Skeletal muscle tissue (tissue), 4 donors: ENCODE data around the gene ARMC8. TPM values are rescaled to one million over a fixed set of nuclear protein-coding genes. Genes with fewer than 3 reads are reported as not detected.

Experiments used
- H3K27ac ChIP-seq: one replicate; pipeline ENCODE4 v1.7.0; 2013; ENCODE audit warnings: mild to moderate bottlenecking, low read depth, low read length, inconsistent platforms
- H3K27me3 ChIP-seq, 3 donors: one replicate each; pipeline ENCODE4 v1.7.0; 2013; ENCODE audit warnings: low read length in 3 of 3; ENCODE audit not compliant: control insufficient read depth in 3 of 3, insufficient read depth in 3 of 3
- H3K36me3 ChIP-seq, 3 donors: one replicate each; pipeline ENCODE4 v1.7.0; 2013; ENCODE audit warnings: low read length in 3 of 3; ENCODE audit not compliant: control insufficient read depth in 3 of 3, insufficient read depth in 3 of 3
- H3K4me1 ChIP-seq, 3 donors: one replicate each; pipeline ENCODE4 v1.7.0; 2013; ENCODE audit warnings: low read length in 3 of 3, mild to moderate bottlenecking in 3 of 3; ENCODE audit not compliant: control insufficient read depth in 3 of 3, insufficient read depth in 3 of 3
- H3K4me3 ChIP-seq, 3 donors: one replicate each; pipeline ENCODE4 v1.7.0; 2013; ENCODE audit warnings: low read length in 3 of 3
- H3K9ac ChIP-seq, 3 donors: one replicate each; pipeline ENCODE4 v1.7.0; 2013; ENCODE audit warnings: low read length in 3 of 3, mild to moderate bottlenecking in 3 of 3, moderate library complexity in 2 of 3, low read depth in 1 of 3
- H3K9me3 ChIP-seq, 3 donors: one replicate each; pipeline ENCODE4 v1.7.0; 2013; ENCODE audit warnings: low read length in 3 of 3; ENCODE audit not compliant: control insufficient read depth in 3 of 3
- total RNA-seq: library from RNA; depleted of rRNA; stranded (reverse); fragments of >200 nt; gene quantifications from one replicate; pipeline ENCODE4 v1.2.3, GENCODE V29; 2014
- donor health status: Osteomylitis.

Gene ARMC8
- total RNA-seq, 1 donor from 2014 or later: 60.5 TPM

DNA sequence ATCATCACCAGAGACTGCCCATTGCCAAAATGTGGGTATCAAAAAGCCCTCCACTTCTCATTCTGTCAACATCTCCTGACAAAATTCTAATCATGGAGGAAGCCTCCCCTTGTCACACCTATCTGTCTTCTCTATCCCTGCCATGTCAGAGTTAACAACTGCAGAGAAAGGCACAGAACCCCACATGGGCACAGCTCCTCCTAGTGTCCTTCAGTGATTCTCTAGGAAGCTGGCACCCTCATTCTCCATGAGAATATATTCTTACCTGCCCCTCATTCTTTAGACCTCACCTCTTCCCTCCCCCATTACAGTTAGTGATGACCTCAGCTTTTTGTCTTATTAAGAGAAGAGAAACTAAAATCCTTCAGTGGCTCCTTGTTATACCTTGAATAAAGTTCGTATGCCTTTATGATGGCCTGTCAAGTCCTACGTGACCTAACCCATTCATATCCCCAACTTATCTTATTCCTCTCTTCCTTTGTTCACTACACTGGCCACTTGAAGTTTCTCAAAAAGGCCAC lies 97.9 kb downstream of the ARMC8 start:
- Histone ChIP-seq H3K4me3 (no peak overlapping the region), H3K9me3 (no peaks in the 10 kb centered on the region), H3K27ac (no peak overlapping the region), H3K4me1 (peaks cover 0 to 8% (median 0%) of the 10 kb centered on the region in 3 donors), H3K27me3 (no peaks in the 10 kb centered on the region), H3K9ac (no peak overlapping the region), H3K36me3 (peaks cover 23 to 37% (median 36%) of the 10 kb centered on the region in 3 donors)

DNA sequence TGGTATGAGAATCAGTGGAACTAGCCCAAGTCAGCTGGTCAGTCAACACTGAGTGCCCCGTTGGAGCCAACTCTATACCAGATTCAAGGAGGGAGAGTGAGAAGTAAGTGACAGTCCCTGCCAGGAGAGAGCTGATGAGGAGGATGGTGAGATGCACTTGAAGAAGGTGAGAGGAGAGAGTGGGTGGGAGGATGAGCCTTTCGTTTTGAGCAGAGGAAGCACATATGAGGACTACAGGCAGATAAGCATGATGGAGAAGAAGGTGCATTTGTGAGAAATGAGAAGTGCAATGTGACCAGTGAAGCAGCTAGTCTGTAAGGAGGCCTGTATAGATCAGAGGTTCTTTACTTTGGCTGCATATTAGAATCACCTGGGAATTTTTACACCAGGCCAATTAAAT lies 102.2 kb downstream of the ARMC8 start:
- no peaks in the 10 kb centered on the region for H3K4me1 ChIP-seq
- no peak overlapping the region for H3K27ac ChIP-seq
- H3K27me3 ChIP-seq: no peaks in the 10 kb centered on the region
- H3K36me3 ChIP-seq: peaks cover 36 to 68% (median 55%) of the 10 kb centered on the region in 3 donors
- no peak overlapping the region for H3K4me3 ChIP-seq
- no peaks in the 10 kb centered on the region for H3K9me3 ChIP-seq
- no peak overlapping the region for H3K9ac ChIP-seq

DNA sequence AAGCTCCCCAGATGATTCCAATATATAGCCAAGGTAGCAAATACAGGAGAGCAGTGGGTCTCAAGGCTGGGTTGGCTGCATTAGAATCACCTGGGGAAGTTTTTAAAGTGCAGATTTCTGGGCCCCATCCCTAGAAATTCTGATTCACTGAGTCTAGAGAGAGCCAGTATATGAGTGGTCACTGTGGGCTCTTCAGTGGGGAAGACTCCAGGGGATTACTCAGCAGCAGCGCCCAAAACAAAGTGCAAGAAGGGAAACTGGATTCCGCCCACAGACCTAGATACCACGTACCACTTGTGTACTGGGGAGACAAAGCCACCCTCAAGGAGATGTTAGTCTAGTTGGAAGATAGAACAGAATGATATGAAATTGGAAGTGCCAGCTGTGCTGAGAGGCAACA lies 102.6 kb downstream of the ARMC8 start:
- no peak overlapping the region for H3K9ac ChIP-seq
- no peak overlapping the region for H3K4me3 ChIP-seq
- no peaks in the 10 kb centered on the region for H3K4me1 ChIP-seq
- no peak overlapping the region for H3K27ac ChIP-seq
- H3K9me3 ChIP-seq: no peaks in the 10 kb centered on the region
- peaks cover 32 to 64% (median 51%) of the 10 kb centered on the region in 3 donors for H3K36me3 ChIP-seq
- no peaks in the 10 kb centered on the region for H3K27me3 ChIP-seq

DNA sequence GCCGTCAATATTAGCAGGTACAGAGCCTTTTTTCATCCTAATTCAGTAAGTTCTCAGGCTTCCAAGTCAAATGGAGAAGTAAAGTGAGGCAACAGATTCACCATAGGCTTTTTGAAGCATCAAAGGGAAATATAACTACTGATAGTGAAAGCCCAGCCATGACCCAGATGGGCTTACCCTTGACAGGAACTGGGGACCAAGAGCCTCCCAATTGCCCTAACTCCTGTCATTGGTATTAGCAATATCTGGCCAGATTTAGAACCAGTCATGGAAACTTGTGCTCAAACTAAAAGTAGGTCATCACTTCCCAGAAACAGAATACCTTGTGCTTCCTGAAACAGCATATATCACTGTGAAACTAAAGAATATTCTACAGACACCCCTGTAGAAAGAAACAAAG lies 109.5 kb downstream of the ARMC8 start:
- H3K9ac ChIP-seq: peak overlapping the region in 1 of 3 donors; percentile 16
- H3K36me3 ChIP-seq: peaks cover 23 to 40% (median 37%) of the 10 kb centered on the region in 3 donors

DNA sequence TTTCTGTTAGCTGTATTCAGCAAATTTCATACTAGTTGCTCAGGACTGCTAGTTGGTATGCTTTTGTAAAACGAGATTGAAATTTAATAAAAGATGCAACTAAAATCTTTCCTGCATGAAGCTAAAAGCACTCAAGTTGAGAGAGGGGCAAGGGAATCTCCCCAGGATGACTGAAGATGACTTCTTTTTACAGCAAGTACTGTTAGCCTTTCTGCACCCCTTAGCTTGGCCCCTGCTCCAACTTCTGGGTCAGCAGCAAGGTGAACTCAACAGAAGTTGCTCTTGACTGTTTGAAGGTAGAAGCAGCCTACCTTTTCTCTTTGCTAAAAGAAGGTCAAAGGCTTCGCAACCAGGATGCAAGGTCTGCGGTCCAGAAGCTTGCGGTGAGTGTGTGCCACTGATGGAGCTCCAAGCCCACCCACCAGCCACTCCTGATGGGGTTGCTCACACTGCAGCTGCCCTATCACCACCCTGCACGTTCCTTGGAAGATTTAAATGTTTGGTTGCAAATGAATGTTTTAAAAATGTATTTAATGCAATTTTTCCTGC lies 110.0 kb downstream of the ARMC8 start:
- H3K27ac ChIP-seq: peak overlapping the region; percentile 23
- H3K27me3 ChIP-seq: no peaks in the 10 kb centered on the region
- no peaks in the 10 kb centered on the region for H3K9me3 ChIP-seq
- H3K4me1 ChIP-seq: peaks cover 10 to 27% (median 18%) of the 10 kb centered on the region in 3 donors
- H3K4me3 ChIP-seq: no peak overlapping the region
- peaks cover 23 to 38% (median 37%) of the 10 kb centered on the region in 3 donors for H3K36me3 ChIP-seq
- no peak overlapping the region for H3K9ac ChIP-seq

More for the DNA sequence above, 109.5 kb downstream of the ARMC8 start:
- no peaks in the 10 kb centered on the region for H3K27me3 ChIP-seq
- H3K4me3 ChIP-seq: no peak overlapping the region
- peaks cover 10 to 25% (median 18%) of the 10 kb centered on the region in 3 donors for H3K4me1 ChIP-seq
- H3K27ac ChIP-seq: peak overlapping the region; percentile 23
- no peaks in the 10 kb centered on the region for H3K9me3 ChIP-seq

DNA sequence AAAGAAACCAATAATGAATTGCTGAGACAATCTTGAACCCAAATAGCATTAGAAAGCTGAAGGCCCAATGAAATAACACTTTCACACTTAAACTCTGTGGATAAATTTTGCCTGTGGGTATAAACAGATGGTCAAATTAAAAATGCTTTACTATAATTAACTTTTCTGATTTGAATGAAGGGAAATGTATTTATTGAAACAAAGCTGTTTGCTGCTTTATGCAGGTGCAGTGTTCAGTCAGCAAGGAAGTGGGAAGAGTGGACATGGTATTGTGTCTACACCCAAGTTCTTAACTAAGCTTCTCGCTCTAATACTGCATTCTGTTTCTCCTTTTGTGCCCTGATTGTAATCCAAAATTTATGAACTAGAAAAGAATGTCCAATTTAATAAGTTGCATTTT lies 110.8 kb downstream of the ARMC8 start:
- H3K9ac ChIP-seq: no peak overlapping the region
- peaks cover 10 to 29% (median 18%) of the 10 kb centered on the region in 3 donors for H3K4me1 ChIP-seq
- H3K36me3 ChIP-seq: peaks cover 20 to 34% (median 31%) of the 10 kb centered on the region in 3 donors
- no peak overlapping the region for H3K4me3 ChIP-seq
- H3K9me3 ChIP-seq: no peaks in the 10 kb centered on the region
- no peak overlapping the region for H3K27ac ChIP-seq
- no peaks in the 10 kb centered on the region for H3K27me3 ChIP-seq

DNA sequence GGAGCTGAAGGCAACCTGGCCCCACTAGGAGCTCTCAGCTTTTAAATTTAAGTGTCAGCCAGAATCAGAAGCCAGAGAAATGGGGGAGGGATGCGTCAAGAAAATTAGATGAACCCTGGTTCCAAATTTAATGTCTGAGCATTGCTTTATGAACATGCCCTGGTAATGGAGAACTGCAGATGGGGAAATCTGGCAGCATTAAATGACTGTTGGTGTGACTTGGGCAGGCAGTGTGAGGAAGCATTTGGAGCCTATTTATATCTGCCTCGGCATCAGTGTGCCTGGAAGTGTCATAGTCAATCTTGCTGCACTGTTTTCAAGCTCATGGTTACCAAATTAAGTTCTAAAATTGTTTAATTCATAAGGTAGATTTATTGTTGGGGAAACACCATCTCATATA lies 113.5 kb downstream of the ARMC8 start:
- H3K27me3 ChIP-seq: no peaks in the 10 kb centered on the region
- H3K27ac ChIP-seq: peak overlapping the region; percentile 71
- no peak overlapping the region for H3K9ac ChIP-seq
- H3K9me3 ChIP-seq: no peaks in the 10 kb centered on the region
- H3K4me3 ChIP-seq: no peak overlapping the region
- H3K36me3 ChIP-seq: peaks cover 19 to 24% (median 20%) of the 10 kb centered on the region in 3 donors
- H3K4me1 ChIP-seq: peaks cover 10 to 29% (median 18%) of the 10 kb centered on the region in 3 donors

DNA sequence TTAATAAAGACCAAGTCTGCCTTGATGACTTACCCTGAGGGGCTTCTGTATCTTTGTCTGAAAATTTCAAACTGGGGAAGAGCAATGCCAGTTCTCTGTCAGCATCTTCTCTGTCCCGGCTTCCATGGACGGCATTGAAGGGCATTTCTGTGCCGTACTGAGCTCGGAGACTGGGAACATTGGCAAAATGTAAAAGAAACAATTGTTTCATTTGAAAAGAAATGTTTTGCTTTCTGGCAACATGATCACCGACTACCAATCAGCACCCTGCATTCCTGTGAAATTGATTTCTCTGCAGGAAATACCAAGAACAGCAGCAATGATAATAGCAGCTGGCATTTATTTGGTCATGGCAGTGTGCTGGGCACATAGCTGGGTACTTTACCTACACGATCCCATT lies 116.4 kb downstream of the ARMC8 start:
- H3K27me3 ChIP-seq: no peaks in the 10 kb centered on the region
- H3K4me3 ChIP-seq: no peak overlapping the region
- no peak overlapping the region for H3K9ac ChIP-seq
- peaks cover 8 to 23% (median 11%) of the 10 kb centered on the region in 3 donors for H3K4me1 ChIP-seq
- H3K36me3 ChIP-seq: peaks cover 4 to 9% (median 5%) of the 10 kb centered on the region in 3 donors
- no peak overlapping the region for H3K27ac ChIP-seq
- no peaks in the 10 kb centered on the region for H3K9me3 ChIP-seq

DNA sequence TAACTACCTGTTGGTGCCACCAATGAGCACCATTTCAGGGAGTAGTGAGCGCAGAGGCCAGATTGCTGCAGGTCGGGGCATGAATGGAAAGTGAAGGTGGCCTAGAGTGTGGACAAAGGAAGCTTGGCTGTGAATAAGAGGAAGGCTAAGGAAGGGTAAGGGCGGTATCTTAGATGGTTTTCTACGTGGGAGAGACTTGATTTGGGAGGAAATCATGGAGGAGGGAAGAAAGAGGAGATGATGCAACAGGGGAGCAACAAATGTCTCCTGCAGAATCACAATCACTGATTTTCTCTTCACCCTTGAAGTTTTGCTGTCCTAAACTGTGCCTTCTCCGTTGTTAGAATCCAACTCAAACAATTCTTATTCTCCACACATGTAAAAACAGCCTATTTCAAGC lies 120.8 kb downstream of the ARMC8 start:
- H3K9ac ChIP-seq: no peak overlapping the region

DNA sequence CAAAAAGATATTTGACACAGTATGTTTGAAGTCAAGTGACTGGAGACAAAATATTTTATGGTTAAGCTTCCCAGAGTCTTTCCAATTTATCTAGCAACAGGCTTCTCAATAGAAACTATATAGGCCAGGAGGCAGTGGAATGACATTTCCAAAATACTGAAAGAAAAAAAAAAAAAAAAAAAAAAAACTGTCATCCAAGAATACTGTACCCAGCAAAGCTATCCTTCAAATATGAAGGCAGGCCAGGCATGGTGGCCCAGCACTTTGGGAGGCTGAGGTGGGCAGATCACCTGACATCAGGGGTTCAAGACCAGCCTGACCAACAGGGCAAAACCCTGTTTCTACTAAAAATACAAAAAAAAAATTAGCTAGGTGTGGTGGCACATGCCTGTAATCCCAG lies 121.7 kb downstream of the ARMC8 start:
- Histone ChIP-seq H3K9ac (no peak overlapping the region), H3K9me3 (peaks cover 0 to 2% (median 0%) of the 10 kb centered on the region in 3 donors), H3K27me3 (no peaks in the 10 kb centered on the region), H3K27ac (no peak overlapping the region), H3K4me1 (no peaks in the 10 kb centered on the region), H3K36me3 (no peaks in the 10 kb centered on the region), H3K4me3 (no peak overlapping the region)

More for the DNA sequence above, 120.8 kb downstream of the ARMC8 start:
- Histone ChIP-seq H3K4me3 (no peak overlapping the region), H3K27me3 (no peaks in the 10 kb centered on the region), H3K36me3 (no peaks in the 10 kb centered on the region), H3K4me1 (no peaks in the 10 kb centered on the region), H3K27ac (no peak overlapping the region), H3K9me3 (peaks cover 0 to 2% (median 0%) of the 10 kb centered on the region in 3 donors)
